ENCODE results near the gene PLCXD3. TPM values are rescaled to one million over a fixed set of nuclear protein-coding genes. Genes with fewer than 3 reads are reported as not detected.
"Not testable (repeated sequence)": the region's sequence is repeated elsewhere in the genome, so short reads cannot be mapped to it uniquely, and the experiment has no call there.

Gene PLCXD3
- total RNA-seq, 1 donor from 2014 or later, result 0.52 TPM

DNA sequence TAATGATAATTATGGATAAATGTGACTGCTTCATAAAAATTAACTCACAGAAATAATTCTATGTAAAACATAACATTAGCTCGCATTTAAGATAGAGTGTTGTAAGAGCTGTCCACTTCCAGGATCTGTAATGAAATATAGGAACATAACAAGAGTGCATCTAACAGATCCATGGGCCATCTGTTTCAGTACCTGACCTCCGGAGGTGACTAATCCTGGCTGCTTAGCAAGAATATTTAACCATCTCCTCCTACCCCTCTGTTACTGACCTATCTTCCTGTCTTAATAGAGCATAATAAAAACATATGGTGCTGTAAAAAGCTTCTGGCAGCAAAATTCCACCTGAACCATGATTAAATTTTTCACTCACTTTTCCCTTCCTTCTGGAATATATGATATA is 7.1 kb downstream of the PLCXD3 start:
- no peaks in the 10 kb centered on the region for H3K27me3 ChIP-seq (ENCODE audit: control insufficient read depth in 3 of 3, insufficient read depth in 3 of 3, low read length in 3 of 3)
- H3K9me3 ChIP-seq (ENCODE audit: control insufficient read depth in 3 of 3, low read length in 3 of 3), result no peaks in the 10 kb centered on the region
- H3K36me3 ChIP-seq (ENCODE audit: control insufficient read depth in 3 of 3, insufficient read depth in 3 of 3, low read length in 3 of 3), result no peaks in the 10 kb centered on the region
- no peaks in the 10 kb centered on the region for H3K4me1 ChIP-seq (ENCODE audit: control insufficient read depth in 3 of 3, insufficient read depth in 3 of 3, low read length in 3 of 3)
- no peak overlapping the region for H3K9ac ChIP-seq (ENCODE audit: low read depth in 1 of 3, low read length in 3 of 3)
- H3K4me3 ChIP-seq (ENCODE audit: low read length in 3 of 3), result no peak overlapping the region
- no peak overlapping the region for H3K27ac ChIP-seq (ENCODE audit: low read depth, low read length)

DNA sequence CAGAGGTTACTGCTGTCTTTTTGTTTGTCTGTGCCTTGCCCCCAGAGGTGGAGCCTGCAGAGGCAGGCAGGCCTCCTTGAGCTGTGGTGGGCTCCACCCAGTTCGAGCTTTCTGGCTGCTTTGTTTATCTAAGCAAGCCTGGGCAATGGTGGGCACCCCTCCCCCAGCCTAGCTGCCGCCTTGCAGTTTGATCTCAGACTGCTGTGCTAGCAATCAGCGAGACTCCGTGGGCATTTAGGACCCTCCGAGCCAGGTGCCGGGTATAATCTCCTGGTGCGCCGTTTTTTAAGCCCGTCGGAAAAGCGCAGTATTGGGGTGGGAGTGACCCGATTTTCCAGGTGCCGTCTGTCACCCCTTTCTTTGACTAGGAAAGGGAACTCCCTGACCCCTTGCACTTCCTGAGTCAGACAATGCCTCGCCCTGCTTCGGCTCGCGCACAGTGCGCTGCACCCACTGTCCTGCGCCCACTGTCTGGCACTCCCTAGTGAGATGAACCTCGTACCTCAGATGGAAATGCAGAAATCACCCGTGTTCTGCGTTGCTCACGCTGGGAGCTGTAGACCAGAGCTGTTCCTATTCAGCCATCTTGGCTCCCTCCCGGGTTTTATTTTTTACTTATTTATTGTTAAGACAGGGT is 16.8 kb downstream of the PLCXD3 start:
- not testable (repeated sequence) for H3K9ac ChIP-seq (ENCODE audit: low read depth in 1 of 3, low read length in 3 of 3); H3K9me3 ChIP-seq (ENCODE audit: control insufficient read depth in 3 of 3, low read length in 3 of 3); H3K27me3 ChIP-seq (ENCODE audit: control insufficient read depth in 3 of 3, insufficient read depth in 3 of 3, low read length in 3 of 3); H3K27ac ChIP-seq (ENCODE audit: low read depth, low read length); H3K36me3 ChIP-seq (ENCODE audit: control insufficient read depth in 3 of 3, insufficient read depth in 3 of 3, low read length in 3 of 3); H3K4me3 ChIP-seq (ENCODE audit: low read length in 3 of 3); H3K4me1 ChIP-seq (ENCODE audit: control insufficient read depth in 3 of 3, insufficient read depth in 3 of 3, low read length in 3 of 3)

- Histone ChIP-seq H3K27me3 (ENCODE audit: control insufficient read depth in 3 of 3, insufficient read depth in 3 of 3, low read length in 3 of 3) (no peaks in the 10 kb centered on the region), H3K27ac (ENCODE audit: low read depth, low read length) (no peak overlapping the region), H3K36me3 (ENCODE audit: control insufficient read depth in 3 of 3, insufficient read depth in 3 of 3, low read length in 3 of 3) (no peaks in the 10 kb centered on the region), H3K4me3 (ENCODE audit: low read length in 3 of 3) (no peak overlapping the region), H3K9me3 (ENCODE audit: control insufficient read depth in 3 of 3, low read length in 3 of 3) (no peaks in the 10 kb centered on the region), H3K4me1 (ENCODE audit: control insufficient read depth in 3 of 3, insufficient read depth in 3 of 3, low read length in 3 of 3) (no peaks in the 10 kb centered on the region), H3K9ac (ENCODE audit: low read depth in 1 of 3, low read length in 3 of 3) (no peak overlapping the region)
These were observed 24.9 kb downstream of the PLCXD3 start for GRCh38 chr5:41485533-41485932.

DNA sequence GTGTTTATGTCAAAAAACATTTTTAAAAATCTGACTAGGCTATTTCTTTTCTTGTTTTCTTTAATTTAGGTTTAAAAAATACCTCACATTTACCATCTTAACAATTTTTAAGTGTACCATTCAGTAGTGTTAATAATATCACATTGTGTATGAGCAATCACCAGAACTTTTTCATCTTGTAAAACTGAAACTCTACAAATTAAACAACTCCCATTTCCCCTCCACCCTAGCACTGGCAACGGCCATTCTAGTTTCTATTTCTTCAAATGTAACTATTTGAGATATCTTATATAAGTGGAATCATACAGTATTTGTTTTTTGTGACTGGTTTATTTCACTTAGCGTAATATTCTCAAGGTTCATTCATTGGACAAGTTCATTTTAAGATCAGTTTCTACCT is 27.7 kb downstream of the PLCXD3 start:
- H3K4me1 ChIP-seq (ENCODE audit: control insufficient read depth in 3 of 3, insufficient read depth in 3 of 3, low read length in 3 of 3), result no peaks in the 10 kb centered on the region
- no peak overlapping the region for H3K27ac ChIP-seq (ENCODE audit: low read depth, low read length)
- no peaks in the 10 kb centered on the region for H3K9me3 ChIP-seq (ENCODE audit: control insufficient read depth in 3 of 3, low read length in 3 of 3)
- H3K4me3 ChIP-seq (ENCODE audit: low read length in 3 of 3), result no peak overlapping the region
- H3K9ac ChIP-seq (ENCODE audit: low read depth in 1 of 3, low read length in 3 of 3), result no peak overlapping the region
- no peaks in the 10 kb centered on the region for H3K36me3 ChIP-seq (ENCODE audit: control insufficient read depth in 3 of 3, insufficient read depth in 3 of 3, low read length in 3 of 3)
- H3K27me3 ChIP-seq (ENCODE audit: control insufficient read depth in 3 of 3, insufficient read depth in 3 of 3, low read length in 3 of 3), result no peaks in the 10 kb centered on the region

DNA sequence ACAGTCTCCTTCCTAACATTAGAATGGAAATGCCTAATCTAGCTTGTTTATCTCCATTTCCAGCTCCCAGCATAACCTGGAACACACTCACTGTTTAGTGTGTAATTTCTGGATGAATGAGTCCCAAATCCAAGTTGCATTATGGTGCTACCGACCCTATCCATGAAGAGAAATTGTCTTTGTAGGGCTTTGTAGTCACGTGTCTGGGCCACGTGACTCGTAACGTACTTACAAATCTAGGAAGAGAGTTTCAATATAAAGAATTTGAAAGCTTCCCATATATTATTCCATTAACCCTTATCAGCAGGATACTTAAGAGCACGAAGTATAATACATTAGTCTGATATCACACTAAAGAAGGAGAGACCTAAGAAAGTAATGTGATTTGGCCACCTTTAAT is 28.2 kb downstream of the PLCXD3 start:
- no peak overlapping the region for H3K9ac ChIP-seq (ENCODE audit: low read depth in 1 of 3, low read length in 3 of 3)
- H3K36me3 ChIP-seq (ENCODE audit: control insufficient read depth in 3 of 3, insufficient read depth in 3 of 3, low read length in 3 of 3), result no peaks in the 10 kb centered on the region
- no peaks in the 10 kb centered on the region for H3K9me3 ChIP-seq (ENCODE audit: control insufficient read depth in 3 of 3, low read length in 3 of 3)
- H3K4me1 ChIP-seq (ENCODE audit: control insufficient read depth in 3 of 3, insufficient read depth in 3 of 3, low read length in 3 of 3), result no peaks in the 10 kb centered on the region
- H3K4me3 ChIP-seq (ENCODE audit: low read length in 3 of 3), result no peak overlapping the region
- no peaks in the 10 kb centered on the region for H3K27me3 ChIP-seq (ENCODE audit: control insufficient read depth in 3 of 3, insufficient read depth in 3 of 3, low read length in 3 of 3)
- H3K27ac ChIP-seq (ENCODE audit: low read depth, low read length), result no peak overlapping the region

DNA sequence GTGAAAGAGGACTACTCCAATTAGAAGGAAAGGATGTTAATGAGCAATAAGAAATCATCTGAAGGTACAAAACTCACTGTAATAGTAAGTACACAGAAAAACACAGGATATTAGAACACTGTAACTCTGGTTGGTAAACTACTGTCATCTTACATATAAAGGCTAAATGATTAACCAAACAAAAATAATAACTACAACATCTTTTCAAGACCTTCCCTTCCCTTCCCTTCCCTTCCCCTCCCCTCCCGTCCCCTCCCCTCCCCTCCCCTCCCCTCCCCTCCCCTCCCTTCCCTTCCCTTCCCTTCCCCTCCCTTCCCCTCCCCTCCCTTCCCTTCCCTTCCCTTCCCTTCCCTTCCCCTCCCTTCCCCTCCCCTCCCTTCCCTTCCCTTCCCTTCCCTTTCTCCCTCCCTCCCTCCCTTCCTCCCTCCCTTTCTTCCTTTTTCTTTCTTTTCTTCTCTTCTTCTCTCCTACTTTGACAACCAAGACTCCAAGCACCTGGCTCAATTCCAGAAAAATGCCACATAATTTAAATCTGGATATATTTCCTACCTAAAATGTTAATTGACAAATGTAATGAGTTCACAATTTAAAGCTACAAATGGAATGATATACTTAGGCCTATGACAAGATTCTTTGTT is 38.7 kb downstream of the PLCXD3 start:
- not testable (repeated sequence) for H3K4me3 ChIP-seq (ENCODE audit: low read length in 3 of 3); H3K4me1 ChIP-seq (ENCODE audit: control insufficient read depth in 3 of 3, insufficient read depth in 3 of 3, low read length in 3 of 3); H3K27me3 ChIP-seq (ENCODE audit: control insufficient read depth in 3 of 3, insufficient read depth in 3 of 3, low read length in 3 of 3); H3K9ac ChIP-seq (ENCODE audit: low read depth in 1 of 3, low read length in 3 of 3); H3K9me3 ChIP-seq (ENCODE audit: control insufficient read depth in 3 of 3, low read length in 3 of 3); H3K27ac ChIP-seq (ENCODE audit: low read depth, low read length); H3K36me3 ChIP-seq (ENCODE audit: control insufficient read depth in 3 of 3, insufficient read depth in 3 of 3, low read length in 3 of 3)

- no peak overlapping the region for H3K4me3 ChIP-seq (ENCODE audit: low read length in 3 of 3)
- no peaks in the 10 kb centered on the region for H3K4me1 ChIP-seq (ENCODE audit: control insufficient read depth in 3 of 3, insufficient read depth in 3 of 3, low read length in 3 of 3)
- no peak overlapping the region for H3K27ac ChIP-seq (ENCODE audit: low read depth, low read length)
- H3K27me3 ChIP-seq (ENCODE audit: control insufficient read depth in 3 of 3, insufficient read depth in 3 of 3, low read length in 3 of 3), result no peaks in the 10 kb centered on the region
- H3K9me3 ChIP-seq (ENCODE audit: control insufficient read depth in 3 of 3, low read length in 3 of 3), result no peaks in the 10 kb centered on the region
- H3K36me3 ChIP-seq (ENCODE audit: control insufficient read depth in 3 of 3, insufficient read depth in 3 of 3, low read length in 3 of 3), result no peaks in the 10 kb centered on the region
- no peak overlapping the region for H3K9ac ChIP-seq (ENCODE audit: low read depth in 1 of 3, low read length in 3 of 3)
These were observed 44.8 kb downstream of the PLCXD3 start for GRCh38 chr5:41465493-41466171.

GRCh38 chr5:41459557-41459956 is 50.8 kb downstream of the PLCXD3 start:
- H3K27me3 ChIP-seq (ENCODE audit: control insufficient read depth in 3 of 3, insufficient read depth in 3 of 3, low read length in 3 of 3), result no peaks in the 10 kb centered on the region
- H3K9ac ChIP-seq (ENCODE audit: low read depth in 1 of 3, low read length in 3 of 3), result no peak overlapping the region
- H3K4me1 ChIP-seq (ENCODE audit: control insufficient read depth in 3 of 3, insufficient read depth in 3 of 3, low read length in 3 of 3), result no peaks in the 10 kb centered on the region
- H3K4me3 ChIP-seq (ENCODE audit: low read length in 3 of 3), result no peak overlapping the region
- no peaks in the 10 kb centered on the region for H3K9me3 ChIP-seq (ENCODE audit: control insufficient read depth in 3 of 3, low read length in 3 of 3)
- no peak overlapping the region for H3K27ac ChIP-seq (ENCODE audit: low read depth, low read length)
- no peaks in the 10 kb centered on the region for H3K36me3 ChIP-seq (ENCODE audit: control insufficient read depth in 3 of 3, insufficient read depth in 3 of 3, low read length in 3 of 3)

- Histone ChIP-seq H3K27me3 (ENCODE audit: control insufficient read depth in 3 of 3, insufficient read depth in 3 of 3, low read length in 3 of 3) (no peaks in the 10 kb centered on the region), H3K9ac (ENCODE audit: low read depth in 1 of 3, low read length in 3 of 3) (no peak overlapping the region), H3K9me3 (ENCODE audit: control insufficient read depth in 3 of 3, low read length in 3 of 3) (no peaks in the 10 kb centered on the region), H3K36me3 (ENCODE audit: control insufficient read depth in 3 of 3, insufficient read depth in 3 of 3, low read length in 3 of 3) (no peaks in the 10 kb centered on the region), H3K4me1 (ENCODE audit: control insufficient read depth in 3 of 3, insufficient read depth in 3 of 3, low read length in 3 of 3) (no peaks in the 10 kb centered on the region), H3K4me3 (ENCODE audit: low read length in 3 of 3) (no peak overlapping the region), H3K27ac (ENCODE audit: low read depth, low read length) (no peak overlapping the region)
These were observed 53.3 kb downstream of the PLCXD3 start for GRCh38 chr5:41457094-41457493.

- Histone ChIP-seq H3K9ac (ENCODE audit: low read depth in 1 of 3, low read length in 3 of 3) (no peak overlapping the region), H3K4me3 (ENCODE audit: low read length in 3 of 3) (no peak overlapping the region), H3K4me1 (ENCODE audit: control insufficient read depth in 3 of 3, insufficient read depth in 3 of 3, low read length in 3 of 3) (no peaks in the 10 kb centered on the region), H3K27me3 (ENCODE audit: control insufficient read depth in 3 of 3, insufficient read depth in 3 of 3, low read length in 3 of 3) (no peaks in the 10 kb centered on the region), H3K36me3 (ENCODE audit: control insufficient read depth in 3 of 3, insufficient read depth in 3 of 3, low read length in 3 of 3) (no peaks in the 10 kb centered on the region), H3K27ac (ENCODE audit: low read depth, low read length) (no peak overlapping the region), H3K9me3 (ENCODE audit: control insufficient read depth in 3 of 3, low read length in 3 of 3) (no peaks in the 10 kb centered on the region)
These were observed 57.9 kb downstream of the PLCXD3 start for GRCh38 chr5:41452506-41452905.
